GM18868 (cell line): ENCODE measurements around the gene ABCB11.

ENCODE experiments used
- ATAC-seq: cut with Tn5 transposase; IDR thresholded peaks from one replicate; pipeline ENCODE4 v1.9.1; 2021; ENCODE audit warnings: mild to moderate bottlenecking, moderate library complexity; ENCODE audit not compliant: unreplicated experiment

The ABCB11 gene

GRCh38 chr2:168981651-168982050 lies 49.5 kb downstream of the ABCB11 start:
- no peak for ATAC-seq

- ATAC-seq: no peak
Measured at GRCh38 chr2:168978461-168978861, 52.7 kb downstream of the ABCB11 start.

GRCh38 chr2:168977608-168978007 lies 53.5 kb downstream of the ABCB11 start:
- ATAC-seq: no peak

GRCh38 chr2:168976034-168976654 lies 55.0 kb downstream of the ABCB11 start:
- no peak for ATAC-seq

- no peak for ATAC-seq
Measured at GRCh38 chr2:168974428-168974827, 56.7 kb downstream of the ABCB11 start.

GRCh38 chr2:168971261-168971660 lies 59.9 kb downstream of the ABCB11 start:
- no peak for ATAC-seq

GRCh38 chr2:168970711-168971233 lies 60.4 kb downstream of the ABCB11 start:
- peak; percentile 80 for ATAC-seq

- no peak for ATAC-seq
Measured at GRCh38 chr2:168969865-168970264, 61.3 kb downstream of the ABCB11 start.

- ATAC-seq: no peak
Measured at GRCh38 chr2:168968342-168968741, 62.8 kb downstream of the ABCB11 start.

GRCh38 chr2:168964251-168964807 lies 66.8 kb downstream of the ABCB11 start:
- no peak for ATAC-seq

- ATAC-seq: no peak
Measured at GRCh38 chr2:168962636-168963035, 68.5 kb downstream of the ABCB11 start.

GRCh38 chr2:168961450-168962229 lies 69.5 kb downstream of the ABCB11 start:
- ATAC-seq: peak; percentile 91

- no peak for ATAC-seq
Measured at GRCh38 chr2:168956392-168956791, 74.7 kb downstream of the ABCB11 start.

GRCh38 chr2:168955321-168955720 lies 75.8 kb downstream of the ABCB11 start:
- ATAC-seq: no peak

GRCh38 chr2:168954256-168954655 lies 76.9 kb downstream of the ABCB11 start:
- ATAC-seq: no peak

- no peak for ATAC-seq
Measured at GRCh38 chr2:168952424-168952823, 78.7 kb downstream of the ABCB11 start.

- no peak for ATAC-seq
Measured at GRCh38 chr2:168951871-168952270, 79.3 kb downstream of the ABCB11 start.

GRCh38 chr2:168949324-168949723 lies 81.8 kb downstream of the ABCB11 start:
- no peak for ATAC-seq

GRCh38 chr2:168948621-168949212 lies 82.4 kb downstream of the ABCB11 start:
- peak; percentile 79 for ATAC-seq

GRCh38 chr2:168945508-168945907 lies 85.6 kb downstream of the ABCB11 start:
- no peak for ATAC-seq

- ATAC-seq: no peak
Measured at GRCh38 chr2:168944065-168944464, 87.1 kb downstream of the ABCB11 start.

- ATAC-seq: no peak
Measured at GRCh38 chr2:168941297-168941696, 89.8 kb downstream of the ABCB11 start.
